GM19035 (cell line): Measurements from ENCODE around the gene OR56A3.

Source experiments
- ATAC-seq: cut with Tn5 transposase; IDR thresholded peaks from one replicate; pipeline ENCODE4 v1.9.1; 2021; ENCODE audit not compliant: unreplicated experiment

OR56A3 gene

DNA sequence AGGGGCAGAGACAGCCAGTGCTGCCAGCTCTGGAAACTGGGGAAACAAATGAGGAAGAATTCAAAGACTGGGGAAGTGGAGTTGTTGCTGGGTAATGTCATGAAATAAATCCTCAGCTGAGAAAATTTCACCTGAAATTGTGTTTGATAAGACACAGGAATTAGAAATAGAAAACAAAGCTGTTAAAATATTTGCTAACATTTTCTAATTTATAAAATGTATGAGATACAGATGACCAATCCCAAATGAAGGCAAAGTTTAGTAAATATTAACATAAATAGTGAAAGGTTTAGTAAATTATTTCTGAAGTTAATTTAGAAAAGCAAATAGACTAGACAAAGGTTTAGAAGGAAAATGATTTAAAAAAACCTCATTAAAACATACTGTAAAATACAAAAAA, 26.3 kb downstream of the OR56A3 start, which contains the start of gene OR56A5:
TSS of gene OR56A5 (minus strand) at position 101 of the 400 bp plus-strand sequence. CDS start at position 101, 0 bp downstream.
- no peak for ATAC-seq

DNA sequence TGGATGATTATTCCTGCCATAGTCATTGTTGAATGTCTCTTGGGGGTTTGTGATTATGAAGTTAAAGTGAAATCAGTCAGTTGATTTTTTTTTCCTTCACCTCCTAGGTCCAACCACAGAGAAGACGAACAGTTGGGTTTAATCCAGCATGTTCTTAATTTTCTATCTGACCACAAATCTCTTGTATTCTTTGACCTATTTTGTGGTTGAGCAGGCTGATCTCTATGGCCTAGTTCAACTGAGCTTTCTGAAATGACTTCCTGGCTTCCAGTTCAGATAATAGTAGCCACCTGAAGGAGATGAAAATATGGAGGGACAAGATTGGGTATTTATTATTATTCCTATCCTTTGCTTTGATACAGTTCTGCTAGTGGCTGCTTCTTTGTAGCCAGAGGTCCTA, 31.5 kb downstream of the OR56A3 start:
- ATAC-seq: no peak

DNA sequence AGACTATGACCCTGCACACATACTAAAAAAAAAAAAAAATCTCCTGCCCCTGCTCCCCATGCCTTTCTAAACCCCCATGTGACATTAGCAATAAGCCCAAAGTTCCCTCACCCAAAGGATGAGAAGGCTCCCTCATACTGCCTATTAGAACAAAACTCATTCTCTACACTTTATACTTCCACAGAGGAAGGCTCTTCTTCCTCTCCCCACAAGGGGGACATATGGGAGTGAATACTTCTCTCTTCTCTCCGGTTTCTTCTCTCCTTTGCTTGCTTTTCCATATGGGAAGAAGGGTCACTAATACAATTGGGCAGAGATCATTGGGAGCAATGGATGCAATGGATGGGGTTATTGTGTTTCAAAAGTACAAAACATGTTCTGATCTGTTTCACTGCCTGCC, 41.4 kb downstream of the OR56A3 start:
- ATAC-seq: no peak

DNA sequence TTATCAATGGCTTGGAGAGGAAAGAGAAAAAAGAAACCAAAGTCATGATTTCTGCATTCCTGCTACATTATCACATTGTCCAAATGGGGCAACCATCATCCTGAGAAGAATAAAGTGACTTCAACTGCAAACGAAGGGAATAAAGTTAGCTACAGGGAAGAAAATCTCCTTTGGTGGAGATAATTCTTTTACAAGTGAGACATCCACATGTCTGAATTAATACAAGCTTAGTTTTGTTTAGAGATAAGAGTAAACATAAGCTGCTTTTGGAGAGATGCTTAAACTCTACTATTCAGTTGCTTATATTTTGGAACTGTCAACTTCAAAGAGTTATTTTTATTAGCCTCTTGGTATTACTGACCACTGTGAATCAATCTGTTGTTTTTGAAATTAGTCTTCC, 44.8 kb downstream of the OR56A3 start, which contains the start of gene OR52L1:
TSS of gene OR52L1 (minus strand) at position 101 of the 400 bp plus-strand sequence. CDS start at position 46, 55 bp downstream.
- ATAC-seq: no peak

DNA sequence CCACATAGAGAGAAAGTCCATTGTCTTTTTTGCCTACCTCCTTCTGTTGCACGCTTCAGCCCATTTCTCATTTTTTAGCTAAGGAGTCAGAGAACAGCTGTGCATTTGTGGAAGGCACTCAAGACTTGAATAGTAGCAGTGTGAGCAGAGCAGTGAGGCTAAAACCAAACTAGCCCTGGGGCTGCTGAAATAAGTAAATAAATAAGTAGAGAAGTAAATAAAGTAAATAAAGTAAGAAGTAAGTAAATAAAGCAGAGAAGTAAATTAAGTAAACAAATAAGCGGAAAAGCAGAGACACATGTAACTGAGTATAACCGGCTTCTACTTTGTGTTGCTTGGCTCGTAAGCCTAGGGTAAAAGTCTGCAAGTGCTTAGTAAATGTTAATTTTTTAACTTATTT, 47.2 kb downstream of the OR56A3 start:
- ATAC-seq: no peak

DNA sequence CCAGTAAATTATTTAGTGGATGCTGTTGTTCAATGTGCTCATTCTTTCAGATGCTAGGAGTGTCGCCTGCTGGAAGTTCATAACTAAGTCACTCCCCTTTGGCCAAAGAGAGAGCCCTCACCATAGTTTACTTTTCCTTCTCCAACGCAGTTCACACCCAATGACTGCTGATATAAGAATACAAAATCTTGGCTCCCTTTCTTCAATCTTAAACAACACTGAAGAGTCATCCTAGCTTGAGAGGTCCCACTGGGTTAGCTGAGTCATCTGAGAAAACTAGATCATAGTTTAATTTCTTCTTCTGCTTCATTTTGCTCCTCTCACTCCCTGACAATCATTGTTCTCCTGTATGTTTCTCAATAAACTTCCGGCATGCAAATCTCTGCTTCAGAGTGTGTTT, 50.1 kb downstream of the OR56A3 start:
- no peak for ATAC-seq

DNA sequence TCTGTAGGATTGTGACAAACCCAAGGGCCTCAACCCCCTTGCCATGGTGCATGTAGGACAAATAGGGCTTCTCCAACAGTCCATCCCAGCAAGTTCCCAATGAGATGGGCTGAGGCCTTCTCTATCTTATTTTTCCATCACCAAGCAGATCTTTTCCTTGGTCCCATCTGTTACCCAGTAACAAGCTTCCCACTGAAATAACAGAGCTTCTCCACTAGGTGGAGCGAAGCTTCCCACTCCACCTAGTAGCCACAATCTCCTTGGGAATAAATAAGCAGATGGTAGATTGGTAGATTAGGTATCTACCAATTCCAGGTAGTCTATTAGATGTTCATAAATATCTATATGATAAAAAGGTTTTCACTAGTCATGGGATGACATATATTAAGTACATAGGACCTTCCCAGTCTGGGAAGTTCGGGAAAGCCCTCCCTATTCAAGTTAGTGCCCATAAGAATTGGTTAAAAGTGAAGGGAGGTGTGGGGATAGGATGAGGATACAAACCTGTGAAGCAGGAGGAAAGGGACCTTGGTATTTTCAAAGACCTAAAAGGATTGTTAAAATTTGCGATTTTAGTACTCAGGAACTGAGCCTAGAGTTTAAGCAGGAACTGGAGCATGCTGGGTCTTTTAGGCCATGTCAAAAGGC, 50.7 kb downstream of the OR56A3 start:
- ATAC-seq: no peak

DNA sequence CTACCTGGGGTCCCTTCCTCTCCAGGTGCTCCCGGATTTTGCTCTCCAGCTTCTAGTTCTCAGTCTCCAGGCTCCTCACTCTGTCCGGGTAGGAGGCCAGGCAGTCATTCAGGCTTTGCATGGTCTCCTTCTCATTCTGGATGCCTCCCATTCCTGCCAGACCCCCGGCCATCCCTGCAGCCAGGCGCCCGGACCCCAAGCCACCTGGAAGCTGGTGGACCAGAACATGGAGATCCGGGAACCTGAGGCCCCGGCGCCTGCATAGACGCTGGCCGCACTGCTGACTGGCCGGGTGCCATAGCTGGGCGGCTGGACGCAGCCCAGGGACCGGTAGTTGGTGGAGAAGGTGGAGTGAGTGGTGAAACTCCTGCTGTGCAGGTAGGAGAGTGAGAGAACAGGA, 52.7 kb downstream of the OR56A3 start:
- ATAC-seq: no peak
